GM12892 (cell line): ENCODE results near the gene NAA80.

Source experiments
- DNase-seq: peaks from one replicate; pipeline ENCODE4 v3.0.0; 2011; ENCODE audit not compliant: insufficient read length
- FAIRE-seq: peaks from 2 replicates; lab custom pipeline; 2011; peaks lifted over from hg19 to GRCh38; lab: Jason Lieb, UNC
- POLR2A ChIP-seq: IDR thresholded peaks from 2 replicates; pipeline ENCODE4 v1.6.1; 2011; ENCODE audit warnings: low read depth, low read length, control low read depth
- POLR2AphosphoS5 ChIP-seq: IDR thresholded peaks from 2 replicates; pipeline ENCODE4 v1.6.1; 2011; ENCODE audit warnings: low read depth, low read length, control low read depth
- TAF1 ChIP-seq: IDR thresholded peaks from 2 replicates; pipeline ENCODE4 v1.6.1; 2011; ENCODE audit warnings: low read depth, mild to moderate bottlenecking, control low read depth, low read length, borderline replicate concordance

The NAA80 gene

DNA sequence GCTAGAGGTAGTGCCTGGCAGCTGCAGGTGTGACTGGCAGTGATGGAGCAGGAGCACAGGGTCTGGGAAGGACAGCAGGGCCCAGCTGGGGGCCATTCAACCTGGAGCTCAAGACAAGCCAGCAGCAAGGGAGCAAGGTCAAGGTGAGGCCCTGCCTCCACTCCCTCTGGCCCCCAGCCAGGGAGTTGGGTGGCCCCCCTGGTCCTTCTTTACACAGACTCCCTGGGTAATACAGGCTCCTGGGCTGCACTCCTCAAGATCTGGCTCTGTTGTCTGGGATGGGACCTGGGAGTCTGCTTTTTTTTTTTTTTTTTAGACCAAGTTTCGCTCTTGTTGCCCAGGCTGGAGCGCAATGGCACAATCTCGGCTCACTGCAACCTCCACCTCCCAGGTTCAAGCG, 48.7 kb downstream of the NAA80 start:
- TF ChIP-seq POLR2A (no peak), TAF1 (no peak), POLR2AphosphoS5 (no peak)
- FAIRE-seq (no peak), DNase-seq (no peak)

DNA sequence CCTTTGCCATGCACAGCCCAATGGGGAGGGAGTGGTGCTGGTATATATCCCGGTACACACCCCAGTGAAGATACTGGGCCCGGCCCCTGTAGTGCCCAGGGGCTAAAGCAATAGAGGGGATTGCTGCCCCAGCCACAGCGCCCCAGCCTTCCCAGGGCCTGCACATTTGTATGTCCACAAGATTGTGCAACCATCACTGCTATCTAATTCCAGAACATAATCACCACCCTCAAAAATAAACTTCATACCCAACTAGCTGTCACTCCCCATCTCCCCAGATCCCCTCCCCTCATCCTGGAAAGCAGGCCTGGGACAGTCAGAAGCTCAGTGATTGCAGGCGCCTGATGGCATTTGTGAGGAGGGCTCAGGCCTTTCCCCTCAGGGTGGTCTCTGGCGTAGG, 49.7 kb downstream of the NAA80 start:
- DNase-seq (no peak), FAIRE-seq (no peak)
- TF ChIP-seq TAF1 (no peak), POLR2A (no peak), POLR2AphosphoS5 (no peak)

DNA sequence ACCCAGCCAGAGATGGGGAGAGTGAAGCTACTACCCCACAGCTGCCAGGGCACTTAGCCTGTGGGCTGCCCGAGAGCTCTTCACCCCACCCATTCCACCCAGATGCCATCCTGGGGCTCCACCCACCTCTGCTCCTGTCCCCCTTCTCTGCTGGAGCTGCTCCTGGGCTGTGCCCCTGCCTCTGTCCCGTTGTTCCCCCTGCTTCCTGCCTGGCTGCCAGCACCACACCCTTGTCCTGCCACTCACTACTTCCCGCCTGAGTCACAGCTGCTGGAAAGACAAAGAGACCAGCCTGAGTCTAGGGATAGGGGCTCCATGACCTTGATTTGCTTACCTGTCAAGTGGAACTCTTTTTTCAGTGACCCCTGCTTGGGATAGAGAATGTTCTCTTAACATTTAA, 50.8 kb downstream of the NAA80 start:
- no peak for TF ChIP-seq TAF1
- TF ChIP-seq POLR2A, result no peak
- no peak for TF ChIP-seq POLR2AphosphoS5
- FAIRE-seq, result no peak
- DNase-seq, result no peak

DNA sequence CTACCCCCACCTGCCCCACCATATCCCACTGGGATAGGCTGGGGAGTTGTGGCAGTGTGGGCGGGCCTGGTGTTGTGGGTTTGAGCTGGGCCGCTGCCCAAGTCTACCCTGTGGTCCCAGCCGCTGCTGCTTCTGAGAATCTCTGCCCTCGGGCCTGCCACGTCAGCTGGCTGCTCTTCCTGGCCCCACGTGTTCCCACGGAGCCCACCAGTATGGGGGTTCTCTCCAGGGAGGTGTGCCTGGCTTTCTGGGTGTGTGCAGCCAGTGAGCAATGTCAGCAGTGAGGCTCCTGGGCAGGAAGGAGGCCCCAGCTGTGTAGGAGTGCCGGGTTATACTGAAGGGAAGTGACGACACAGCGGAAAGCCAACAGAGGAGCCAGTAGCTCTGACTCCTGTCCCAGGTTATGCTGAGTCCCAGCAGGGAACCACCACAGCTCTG, 52.7 kb downstream of the NAA80 start:
- FAIRE-seq (peak; percentile 96), DNase-seq (peak; percentile 79)
- TF ChIP-seq POLR2AphosphoS5 (no peak), TAF1 (no peak), POLR2A (0 out of 2 replicates have a peak, but pooled peaks have one; percentile 46)
